K562 (cell line): ENCODE measurements around the gene IRF3. TPM values are rescaled to one million over a fixed set of nuclear protein-coding genes. Genes with fewer than 3 reads are reported as not detected.
A peak's percentile ranks its signal among the peaks of the same experiment; 100 is the strongest.

Experiments used
- FOXK2 ChIP-seq, 2 experiments: fragments of 450-650 bp; IDR thresholded peaks in 1 of 2; conservative IDR thresholded peaks in 1 of 2; 2 replicates each; pipeline ENCODE4 v1.6.1; 2016; ENCODE audit warnings: low read depth in 2 of 2, mild to moderate bottlenecking in 1 of 2
- GABPB1 ChIP-seq: sonication (generic); formaldehyde crosslinking; IDR thresholded peaks from 2 replicates; pipeline ENCODE4 v1.8.0; 2022; ENCODE audit warnings: mild to moderate bottlenecking, missing genetic modification reagents
- GATAD2B ChIP-seq: fragments of 450-650 bp; IDR thresholded peaks from 2 replicates; pipeline ENCODE4 v1.6.1; 2017; ENCODE audit warnings: mild to moderate bottlenecking, borderline replicate concordance
- JUND ChIP-seq, 2 experiments: IDR thresholded peaks; 2 replicates in 1 of 2; 3 replicates in 1 of 2; pipeline ENCODE4 v1.6.1; 2011; ENCODE audit warnings: borderline replicate concordance in 2 of 2, low read depth in 2 of 2, low read length in 2 of 2, improper control_type of control experiment in 1 of 2, missing biosample characterization in 1 of 2, missing genetic modification characterization in 1 of 2, missing genetic modification reagents in 1 of 2
- NR2C2 ChIP-seq, 2 experiments: fragments of 200-800 bp in 1 of 2; sonication (Bioruptor generic) in 1 of 2; sonication (generic) in 1 of 2; formaldehyde crosslinking in 1 of 2; IDR thresholded peaks; 2 replicates each; pipeline versions ENCODE4 v1.6.1 to v1.8.0; 2016 to 2022; ENCODE audit warnings: mild to moderate bottlenecking in 1 of 2, missing compliant biosample characterization in 1 of 2, missing genetic modification characterization in 1 of 2, missing genetic modification reagents in 1 of 2
- PPARD ChIP-seq: fragments of 250-450 bp; sonication (Bioruptor Pico); IDR thresholded peaks from 2 replicates; pipeline ENCODE4 v1.8.0; 2022; ENCODE audit warnings: inconsistent platforms, mild to moderate bottlenecking, moderate library complexity
- SIN3A ChIP-seq, 2 experiments: fragments of 150-350 bp in 1 of 2; IDR thresholded peaks; 2 replicates each; pipeline ENCODE4 v1.6.1; 2011 to 2016; ENCODE audit warnings: borderline replicate concordance in 2 of 2, low read depth in 2 of 2, low read length in 2 of 2, mild to moderate bottlenecking in 2 of 2, moderate library complexity in 2 of 2; ENCODE audit not compliant: control insufficient read depth in 1 of 2
- SMAD2 ChIP-seq: fragments of 150-350 bp; IDR thresholded peaks from 2 replicates; pipeline ENCODE4 v1.6.1; 2014; ENCODE audit warnings: low read depth, mild to moderate bottlenecking, low read length
- TARDBP ChIP-seq: fragments of 450-650 bp; IDR thresholded peaks from 2 replicates; pipeline ENCODE4 v1.6.1; 2016
- XRCC3 ChIP-seq: fragments of 450-650 bp; IDR thresholded peaks from 2 replicates; pipeline ENCODE4 v1.6.1; 2017; ENCODE audit warnings: mild to moderate bottlenecking, moderate library complexity
- ZFX ChIP-seq: sonication (generic); formaldehyde crosslinking; IDR thresholded peaks from 2 replicates; pipeline ENCODE4 v1.8.0; 2022; ENCODE audit warnings: mild to moderate bottlenecking, missing genetic modification reagents, moderate library complexity
- ZNF707 ChIP-seq: fragments of 250-450 bp; sonication (Bioruptor Pico); conservative IDR thresholded peaks from 2 replicates; pipeline ENCODE4 v1.8.0; 2022; ENCODE audit warnings: inconsistent platforms, mild to moderate bottlenecking, moderate library complexity
- polyA plus RNA-seq, 8 experiments: library from polyadenylated mRNA; depleted of rRNA in 4 of 8; stranded (reverse) in 5 of 8; unstranded in 3 of 8; fragments of >200 nt; fragmentation: Nextera tagmentation in 2 of 8; fragmentation: Illumina TruSeq in 1 of 8; extraction: Ambion mirVana in 2 of 8; extraction: Trizol in 1 of 8; gene quantifications; 2 replicates each; pipeline versions ENCODE4 v1.2.1 to v1.2.3, GENCODE V29; 2011 to 2014; ENCODE audit warnings: inconsistent platforms in 1 of 8, missing spikeins in 1 of 8
- total RNA-seq, 7 experiments: library from RNA; depleted of rRNA in 6 of 7; stranded (reverse); fragments of >200 nt in 6 of 7; fragmentation: Illumina TruSeq in 2 of 7; extraction: Trizol in 2 of 7; gene quantifications; 2 replicates each; pipeline versions ENCODE4 v1.2.1 to v1.2.3, GENCODE V29; 2011 to 2021; ENCODE audit warnings: low replicate concordance in 1 of 7
- TF ChIP-seq, protein P1 (sequence below): fragments of 150-350 bp; conservative IDR thresholded peaks from 2 replicates; pipeline ENCODE4 v1.6.1; 2014; ENCODE audit warnings: low read length
- TF ChIP-seq, protein P2 (sequence below): sonication (generic); formaldehyde crosslinking; IDR thresholded peaks from 2 replicates; pipeline ENCODE4 v1.8.0; 2023; ENCODE audit warnings: mild to moderate bottlenecking, missing genetic modification reagents
- TF ChIP-seq, protein P3 (sequence below): fragments of 450-650 bp; IDR thresholded peaks from 2 replicates; pipeline ENCODE4 v1.6.1; 2016; ENCODE audit warnings: antibody characterized with exemption
- TF ChIP-seq, protein P4 (sequence below): sonication (generic); formaldehyde crosslinking; IDR thresholded peaks from 2 replicates; pipeline ENCODE4 v1.8.0; 2022; ENCODE audit warnings: mild to moderate bottlenecking, missing genetic modification reagents, borderline replicate concordance

IRF3 gene
- total and polyA plus RNA-seq, 9 of the 15 experiments (the other 6 are each of a cell fraction or from before 2014, with no cell fraction given): 7.5 to 145 (median 65.4) TPM

DNA sequence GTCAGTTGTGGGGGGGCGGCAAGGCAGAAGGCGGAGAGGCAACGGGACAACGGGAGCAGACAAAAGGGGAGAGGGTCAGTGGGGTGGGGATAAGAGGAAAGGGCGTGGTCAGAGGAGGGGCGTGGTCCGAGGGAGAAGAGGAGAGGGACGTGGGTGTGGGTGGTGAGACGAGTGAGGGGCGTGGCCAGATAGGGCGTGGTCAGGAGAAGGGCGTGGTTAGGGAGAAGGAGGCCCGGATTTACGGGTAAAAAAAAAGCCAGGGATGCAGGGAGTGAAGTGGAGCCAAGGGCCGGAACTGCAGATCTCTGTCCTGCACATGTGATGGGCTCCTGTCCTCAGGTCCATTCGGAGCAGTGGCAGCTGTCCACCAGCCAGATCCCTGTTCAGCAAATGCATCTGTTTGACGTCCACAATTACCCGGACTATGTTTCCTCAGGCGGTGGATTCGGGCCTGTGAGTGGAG, 46.8 kb upstream of the IRF3 start (continued):
- TF ChIP-seq, protein P1, sequence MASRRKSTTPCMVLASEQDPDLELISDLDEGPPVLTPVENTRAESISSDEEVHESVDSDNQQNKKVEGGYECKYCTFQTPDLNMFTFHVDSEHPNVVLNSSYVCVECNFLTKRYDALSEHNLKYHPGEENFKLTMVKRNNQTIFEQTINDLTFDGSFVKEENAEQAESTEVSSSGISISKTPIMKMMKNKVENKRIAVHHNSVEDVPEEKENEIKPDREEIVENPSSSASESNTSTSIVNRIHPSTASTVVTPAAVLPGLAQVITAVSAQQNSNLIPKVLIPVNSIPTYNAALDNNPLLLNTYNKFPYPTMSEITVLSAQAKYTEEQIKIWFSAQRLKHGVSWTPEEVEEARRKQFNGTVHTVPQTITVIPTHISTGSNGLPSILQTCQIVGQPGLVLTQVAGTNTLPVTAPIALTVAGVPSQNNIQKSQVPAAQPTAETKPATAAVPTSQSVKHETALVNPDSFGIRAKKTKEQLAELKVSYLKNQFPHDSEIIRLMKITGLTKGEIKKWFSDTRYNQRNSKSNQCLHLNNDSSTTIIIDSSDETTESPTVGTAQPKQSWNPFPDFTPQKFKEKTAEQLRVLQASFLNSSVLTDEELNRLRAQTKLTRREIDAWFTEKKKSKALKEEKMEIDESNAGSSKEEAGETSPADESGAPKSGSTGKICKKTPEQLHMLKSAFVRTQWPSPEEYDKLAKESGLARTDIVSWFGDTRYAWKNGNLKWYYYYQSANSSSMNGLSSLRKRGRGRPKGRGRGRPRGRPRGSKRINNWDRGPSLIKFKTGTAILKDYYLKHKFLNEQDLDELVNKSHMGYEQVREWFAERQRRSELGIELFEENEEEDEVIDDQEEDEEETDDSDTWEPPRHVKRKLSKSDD: no peak
- peak; percentile 48 to 66; a peak in 2 of 4 replicates for TF ChIP-seq FOXK2 (conservative IDR thresholded peaks at IDR 0.05 in 1 of 2, IDR thresholded peaks at IDR 0.05 in 1 of 2; ENCODE audit: low read depth in 2 of 2)
- peak; percentile 52 for TF ChIP-seq ZFX (CRISPR knock-in tag)
- 0 out of 2 replicates have a peak, but pooled peaks have one; percentile 36 for TF ChIP-seq GABPB1 (CRISPR knock-in tag)
- TF ChIP-seq NR2C2 (CRISPR knock-in tag; IDR thresholded peaks at IDR 0.05): no peak
- no peak for TF ChIP-seq NR2C2 (tag; IDR thresholded peaks at IDR 0.05)
- TF ChIP-seq SIN3A (IDR thresholded peaks at IDR 0.05; ENCODE audit: borderline replicate concordance in 2 of 2, control insufficient read depth in 1 of 2, low read depth in 2 of 2, low read length in 2 of 2): no peak
- no peak for TF ChIP-seq TARDBP
- no peak for TF ChIP-seq GATAD2B
- no peak for TF ChIP-seq XRCC3
- no peak for TF ChIP-seq ZNF707 (CRISPR knock-in tag)
- TF ChIP-seq, protein P2, sequence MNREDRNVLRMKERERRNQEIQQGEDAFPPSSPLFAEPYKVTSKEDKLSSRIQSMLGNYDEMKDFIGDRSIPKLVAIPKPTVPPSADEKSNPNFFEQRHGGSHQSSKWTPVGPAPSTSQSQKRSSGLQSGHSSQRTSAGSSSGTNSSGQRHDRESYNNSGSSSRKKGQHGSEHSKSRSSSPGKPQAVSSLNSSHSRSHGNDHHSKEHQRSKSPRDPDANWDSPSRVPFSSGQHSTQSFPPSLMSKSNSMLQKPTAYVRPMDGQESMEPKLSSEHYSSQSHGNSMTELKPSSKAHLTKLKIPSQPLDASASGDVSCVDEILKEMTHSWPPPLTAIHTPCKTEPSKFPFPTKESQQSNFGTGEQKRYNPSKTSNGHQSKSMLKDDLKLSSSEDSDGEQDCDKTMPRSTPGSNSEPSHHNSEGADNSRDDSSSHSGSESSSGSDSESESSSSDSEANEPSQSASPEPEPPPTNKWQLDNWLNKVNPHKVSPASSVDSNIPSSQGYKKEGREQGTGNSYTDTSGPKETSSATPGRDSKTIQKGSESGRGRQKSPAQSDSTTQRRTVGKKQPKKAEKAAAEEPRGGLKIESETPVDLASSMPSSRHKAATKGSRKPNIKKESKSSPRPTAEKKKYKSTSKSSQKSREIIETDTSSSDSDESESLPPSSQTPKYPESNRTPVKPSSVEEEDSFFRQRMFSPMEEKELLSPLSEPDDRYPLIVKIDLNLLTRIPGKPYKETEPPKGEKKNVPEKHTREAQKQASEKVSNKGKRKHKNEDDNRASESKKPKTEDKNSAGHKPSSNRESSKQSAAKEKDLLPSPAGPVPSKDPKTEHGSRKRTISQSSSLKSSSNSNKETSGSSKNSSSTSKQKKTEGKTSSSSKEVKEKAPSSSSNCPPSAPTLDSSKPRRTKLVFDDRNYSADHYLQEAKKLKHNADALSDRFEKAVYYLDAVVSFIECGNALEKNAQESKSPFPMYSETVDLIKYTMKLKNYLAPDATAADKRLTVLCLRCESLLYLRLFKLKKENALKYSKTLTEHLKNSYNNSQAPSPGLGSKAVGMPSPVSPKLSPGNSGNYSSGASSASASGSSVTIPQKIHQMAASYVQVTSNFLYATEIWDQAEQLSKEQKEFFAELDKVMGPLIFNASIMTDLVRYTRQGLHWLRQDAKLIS: no peak
- TF ChIP-seq, protein P3, sequence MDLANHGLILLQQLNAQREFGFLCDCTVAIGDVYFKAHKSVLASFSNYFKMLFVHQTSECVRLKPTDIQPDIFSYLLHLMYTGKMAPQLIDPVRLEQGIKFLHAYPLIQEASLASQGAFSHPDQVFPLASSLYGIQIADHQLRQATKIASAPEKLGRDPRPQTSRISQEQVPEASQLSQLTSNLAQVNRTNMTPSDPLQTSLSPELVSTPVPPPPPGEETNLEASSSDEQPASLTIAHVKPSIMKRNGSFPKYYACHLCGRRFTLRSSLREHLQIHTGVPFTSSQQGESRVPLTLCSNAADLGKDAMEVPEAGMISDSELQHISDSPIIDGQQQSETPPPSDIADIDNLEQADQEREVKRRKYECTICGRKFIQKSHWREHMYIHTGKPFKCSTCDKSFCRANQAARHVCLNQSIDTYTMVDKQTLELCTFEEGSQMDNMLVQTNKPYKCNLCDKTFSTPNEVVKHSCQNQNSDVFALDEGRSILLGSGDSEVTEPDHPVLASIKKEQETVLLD: peak; percentile 39; the same call in 1 of the 2 replicates
- no peak for TF ChIP-seq SMAD2
- TF ChIP-seq, protein P4, sequence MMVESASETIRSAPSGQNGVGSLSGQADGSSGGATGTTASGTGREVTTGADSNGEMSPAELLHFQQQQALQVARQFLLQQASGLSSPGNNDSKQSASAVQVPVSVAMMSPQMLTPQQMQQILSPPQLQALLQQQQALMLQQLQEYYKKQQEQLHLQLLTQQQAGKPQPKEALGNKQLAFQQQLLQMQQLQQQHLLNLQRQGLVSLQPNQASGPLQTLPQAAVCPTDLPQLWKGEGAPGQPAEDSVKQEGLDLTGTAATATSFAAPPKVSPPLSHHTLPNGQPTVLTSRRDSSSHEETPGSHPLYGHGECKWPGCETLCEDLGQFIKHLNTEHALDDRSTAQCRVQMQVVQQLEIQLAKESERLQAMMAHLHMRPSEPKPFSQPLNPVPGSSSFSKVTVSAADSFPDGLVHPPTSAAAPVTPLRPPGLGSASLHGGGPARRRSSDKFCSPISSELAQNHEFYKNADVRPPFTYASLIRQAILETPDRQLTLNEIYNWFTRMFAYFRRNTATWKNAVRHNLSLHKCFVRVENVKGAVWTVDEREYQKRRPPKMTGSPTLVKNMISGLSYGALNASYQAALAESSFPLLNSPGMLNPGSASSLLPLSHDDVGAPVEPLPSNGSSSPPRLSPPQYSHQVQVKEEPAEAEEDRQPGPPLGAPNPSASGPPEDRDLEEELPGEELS: no peak
- no peak for TF ChIP-seq PPARD
- no peak; the same call in 1 of the 2 replicates for TF ChIP-seq JUND (IDR thresholded peaks at IDR 0.05; ENCODE audit: borderline replicate concordance, low read depth, low read length)
- peak; percentile 25; the same call in 1 of the 3 replicates for TF ChIP-seq JUND (tag; IDR thresholded peaks at IDR 0.05; ENCODE audit: borderline replicate concordance, low read depth, low read length)
